Stimulated activated naive CD4-positive, alpha-beta T cell (primary cell): Measurements from ENCODE around the gene CENPC.
A peak's percentile ranks its signal among the peaks of the same experiment; 100 is the strongest.
"Not testable (repeated sequence)": the region's sequence is repeated elsewhere in the genome, so short reads cannot be mapped to it uniquely, and the experiment has no call there.

Experiments used
- DNase-seq, 6 experiments: peaks; one replicate each; lab custom pipeline; 2025; lab: John Stamatoyannopoulos, UW

The CENPC gene

GRCh38 chr4:67552146-67552792 lies 7.0 kb upstream of the CENPC start:
- DNase-seq: not testable (repeated sequence)

- DNase-seq: no peak
These were observed 5.6 kb upstream of the CENPC start for GRCh38 chr4:67550857-67551256.

DNA sequence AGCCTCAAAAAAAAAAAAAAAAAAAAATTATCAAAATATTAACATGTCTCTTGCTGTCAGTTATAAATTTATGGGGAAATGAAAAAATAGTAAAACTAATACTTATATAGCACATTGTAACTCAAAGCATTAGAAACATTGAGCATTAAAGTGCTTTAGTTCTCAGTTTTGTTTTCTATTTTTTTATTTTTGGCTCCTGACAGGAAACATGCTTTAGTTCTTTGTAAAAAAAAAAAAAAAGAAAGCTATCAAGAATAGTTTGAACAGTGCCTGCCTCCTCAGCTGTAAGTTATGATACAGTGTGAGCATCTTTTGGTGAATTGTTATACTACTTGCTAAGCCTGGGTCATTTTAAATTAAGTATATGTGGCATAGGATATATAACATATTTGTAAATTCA lies 5.1 kb upstream of the CENPC start:
- no peak for DNase-seq

GRCh38 chr4:67549123-67549522 lies 3.8 kb upstream of the CENPC start:
- DNase-seq: peak in 3 of 6 experiments; percentile 23 to 58 (median 43)

- DNase-seq: no peak
These were observed 1.7 kb upstream of the CENPC start for GRCh38 chr4:67546971-67547370.

- no peak for DNase-seq
These were observed 677 bp upstream of the CENPC start for GRCh38 chr4:67546004-67546356.

DNA sequence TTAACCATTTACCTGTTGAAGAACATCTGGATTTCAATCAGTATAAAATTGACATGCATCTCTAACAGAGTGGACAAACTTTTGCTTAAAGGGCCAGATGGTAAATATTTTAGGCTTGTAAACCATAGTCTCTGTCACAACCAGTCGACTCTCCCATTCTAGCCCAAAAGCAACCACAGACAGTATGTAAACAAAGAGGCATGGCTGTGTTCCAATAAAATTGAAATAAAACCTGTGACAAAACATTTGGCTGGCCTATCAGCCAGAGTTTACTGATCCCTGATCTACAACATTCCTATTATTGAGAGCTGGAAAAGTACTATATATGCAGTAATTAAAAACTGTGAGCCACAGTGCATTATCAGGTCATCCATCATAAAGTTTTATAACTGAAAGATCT lies 3.2 kb downstream of the CENPC start:
- no peak for DNase-seq

GRCh38 chr4:67539830-67540229 lies 5.5 kb downstream of the CENPC start:
- DNase-seq: no peak

GRCh38 chr4:67535280-67535840 lies 9.9 kb downstream of the CENPC start:
- DNase-seq: no peak

- DNase-seq: no peak
These were observed 12.2 kb downstream of the CENPC start for GRCh38 chr4:67533112-67533511.

GRCh38 chr4:67532397-67532796 lies 12.9 kb downstream of the CENPC start:
- DNase-seq: not testable (repeated sequence)

DNA sequence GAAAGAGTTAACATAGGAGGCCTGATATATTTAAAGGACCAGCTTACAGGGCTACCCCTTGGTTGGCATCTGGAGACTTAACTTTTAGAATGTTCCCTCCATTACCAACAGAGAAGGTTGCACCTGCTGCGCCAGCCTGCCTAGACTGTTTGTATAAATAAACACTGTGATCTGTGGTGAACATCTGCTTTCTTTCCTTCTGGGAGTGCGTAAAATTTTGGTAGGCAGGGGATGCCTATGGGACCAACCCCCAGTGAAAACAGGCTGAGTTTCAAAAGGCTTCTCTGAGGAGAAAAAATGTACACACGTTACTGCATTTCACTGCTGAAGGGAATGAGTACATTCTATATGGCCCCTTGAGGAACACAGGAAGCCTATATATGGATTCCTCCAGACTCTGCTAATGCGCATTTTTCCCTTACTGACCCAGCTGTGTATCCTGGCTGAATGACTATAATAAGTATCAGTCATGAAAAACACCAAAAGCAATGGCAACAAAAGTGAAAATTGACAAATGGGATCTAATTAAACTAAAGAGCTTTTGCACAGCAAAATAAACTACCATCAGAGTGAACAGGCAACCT lies 13.8 kb downstream of the CENPC start:
- no peak for DNase-seq

DNA sequence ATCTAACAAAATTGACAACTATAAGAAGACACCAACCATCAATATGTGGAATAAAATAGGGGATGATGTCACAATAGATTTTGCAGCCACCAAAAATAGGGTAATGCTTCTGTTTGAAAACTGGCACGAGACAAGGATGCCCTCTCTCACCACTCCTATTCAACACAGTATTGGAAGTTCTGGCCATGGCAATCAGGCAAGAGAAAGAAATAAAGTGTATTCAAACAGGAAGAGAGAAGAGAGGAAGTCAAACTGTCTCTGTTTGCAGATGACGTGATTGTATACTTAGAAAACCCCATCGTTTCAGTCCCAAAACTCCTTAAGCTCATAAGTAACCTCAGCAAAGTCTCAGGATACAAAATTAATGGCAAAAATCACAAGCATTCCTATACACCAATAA lies 21.2 kb downstream of the CENPC start:
- not testable (repeated sequence) for DNase-seq

DNA sequence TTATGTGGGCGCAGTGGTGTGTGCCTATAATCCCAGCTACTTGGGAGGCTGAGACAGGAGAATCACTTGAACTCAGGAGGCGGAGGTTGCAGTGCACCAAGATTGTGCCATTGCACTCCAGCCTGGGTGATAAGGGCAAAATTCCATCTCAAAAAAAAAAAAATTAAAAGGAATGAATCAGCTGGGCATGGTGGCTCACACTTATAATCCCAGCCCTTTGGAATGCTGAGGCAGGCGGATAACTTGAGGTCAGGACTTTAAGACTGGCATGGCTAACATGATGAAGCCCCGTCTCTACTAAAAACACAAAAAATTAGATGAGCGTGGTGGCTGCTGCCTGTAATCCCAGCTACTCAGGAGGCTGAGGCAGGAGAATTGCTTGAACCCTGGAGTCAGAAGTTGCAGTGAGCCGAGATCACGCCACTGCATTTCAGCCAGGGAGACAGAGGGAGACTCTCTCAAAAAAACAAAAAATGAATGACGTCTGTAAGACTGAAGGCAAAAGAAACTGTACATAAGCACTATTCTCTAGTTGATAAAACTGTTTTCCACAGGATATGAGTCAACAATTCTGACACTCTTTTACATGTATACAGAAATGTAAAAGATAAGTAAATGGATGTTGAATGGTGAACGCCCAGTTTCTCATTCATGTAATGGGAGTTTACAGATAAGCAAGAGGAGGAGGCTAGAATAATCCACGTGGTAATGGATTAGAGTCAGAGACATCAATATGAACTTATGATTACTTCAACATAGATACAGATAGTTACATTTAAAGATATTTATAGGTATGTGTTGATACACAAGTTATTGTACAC lies 22.2 kb downstream of the CENPC start:
- DNase-seq: no peak

GRCh38 chr4:67522230-67522629 lies 23.1 kb downstream of the CENPC start:
- no peak for DNase-seq

DNA sequence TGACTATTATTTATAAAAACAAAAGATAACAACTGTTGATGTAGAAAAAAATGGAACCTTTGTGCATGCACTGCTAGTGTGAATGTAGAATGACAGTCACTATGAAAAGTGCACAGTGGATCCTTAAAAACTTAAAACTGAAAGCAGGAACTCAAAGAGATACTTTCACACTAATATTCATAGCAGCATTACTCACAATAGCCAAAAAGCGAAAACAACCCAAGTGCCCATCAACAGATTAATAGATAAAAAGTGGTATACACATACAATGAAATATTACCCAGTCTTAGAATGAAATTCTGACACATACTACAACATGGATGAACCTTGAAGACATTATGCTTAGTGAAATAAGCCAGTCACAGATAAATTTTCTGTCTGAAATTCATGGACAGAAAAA lies 23.8 kb downstream of the CENPC start:
- no peak for DNase-seq

GRCh38 chr4:67520141-67520540 lies 25.2 kb downstream of the CENPC start:
- no peak for DNase-seq

GRCh38 chr4:67512501-67512900 lies 32.8 kb downstream of the CENPC start:
- no peak for DNase-seq

DNA sequence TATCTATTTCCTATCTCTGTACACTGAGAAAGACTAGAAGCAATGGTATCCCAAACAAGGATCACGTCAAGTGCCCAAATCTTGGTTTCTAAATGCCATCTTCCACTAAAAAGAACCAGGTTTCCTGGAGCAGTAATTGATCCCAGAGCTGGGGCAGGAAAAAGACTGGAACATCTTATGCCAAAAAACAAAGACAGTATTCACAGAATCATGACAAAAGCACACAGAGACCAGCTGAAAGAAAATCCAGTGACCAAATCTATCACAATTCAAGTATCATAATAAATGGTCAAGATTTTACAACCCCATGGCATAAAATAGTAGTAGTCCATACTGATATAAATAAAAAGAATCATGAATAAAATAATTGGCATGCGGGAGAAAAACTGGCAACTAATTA lies 44.9 kb downstream of the CENPC start:
- no peak for DNase-seq

DNA sequence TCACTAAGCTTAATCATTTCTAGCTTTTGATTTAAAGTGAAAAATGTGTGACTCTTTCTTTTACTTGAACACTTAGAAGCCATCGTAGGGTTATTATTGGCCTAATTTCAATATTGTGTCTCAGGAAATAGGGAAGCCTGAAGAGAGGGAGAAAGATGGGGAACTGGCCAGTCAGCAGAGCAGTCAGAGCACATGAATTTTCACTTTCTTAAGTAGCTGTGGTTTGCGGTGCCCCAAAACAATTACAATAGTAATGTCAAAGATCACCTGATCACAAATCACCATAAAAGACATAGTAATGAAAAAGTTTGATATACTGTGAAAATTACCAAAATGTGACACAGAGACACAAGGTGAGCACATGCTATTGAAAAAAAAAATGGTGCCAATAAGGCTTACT lies 45.5 kb downstream of the CENPC start:
- DNase-seq: no peak

- DNase-seq: no peak
These were observed 61.3 kb downstream of the CENPC start for GRCh38 chr4:67483868-67484602.

GRCh38 chr4:67480810-67481209 lies 64.5 kb downstream of the CENPC start:
- no peak for DNase-seq
